ENCODE results near the gene IVL. TPM values are rescaled to one million over a fixed set of nuclear protein-coding genes. Genes with fewer than 3 reads are reported as not detected.

The IVL gene
- total RNA-seq, 1 experiment from 2014 or later = 1.1 TPM

DNA sequence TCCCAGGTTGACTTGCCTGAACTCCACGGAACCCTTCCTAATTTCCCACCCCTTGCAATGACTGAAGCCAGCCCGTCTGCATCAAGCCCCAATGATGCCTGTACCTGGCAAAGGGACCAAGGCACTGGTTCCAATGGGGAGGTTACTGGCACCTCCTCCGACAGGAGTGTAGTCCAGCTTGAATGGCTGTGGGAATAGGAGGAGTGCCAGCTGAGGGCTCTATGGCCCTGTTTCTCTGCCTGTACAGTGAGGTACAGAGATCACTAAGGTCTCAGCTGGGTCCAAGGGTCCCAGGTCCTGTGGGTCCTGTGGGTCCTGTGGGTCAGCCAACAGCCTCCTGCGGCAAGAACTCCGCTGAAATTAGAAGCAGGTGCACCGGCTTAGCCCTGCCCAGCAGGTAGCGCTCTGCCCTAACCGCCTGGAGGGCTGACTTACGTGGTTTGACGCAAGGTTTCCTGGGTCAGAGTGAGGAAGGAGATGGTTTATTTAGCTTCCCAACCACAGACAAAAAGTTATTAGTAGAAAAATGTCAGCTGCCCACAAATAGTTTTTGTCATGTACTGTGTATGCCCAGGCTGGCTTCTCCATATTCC, 52.2 kb downstream of the IVL start:
- no peak for DNase-seq
- H3K4me3 Mint-ChIP-seq (ENCODE audit: low read depth, unreplicated experiment) = no peak overlapping the region
- H3K27ac Mint-ChIP-seq (ENCODE audit: unreplicated experiment) = no peak overlapping the region
- TF ChIP-seq, protein P1, sequence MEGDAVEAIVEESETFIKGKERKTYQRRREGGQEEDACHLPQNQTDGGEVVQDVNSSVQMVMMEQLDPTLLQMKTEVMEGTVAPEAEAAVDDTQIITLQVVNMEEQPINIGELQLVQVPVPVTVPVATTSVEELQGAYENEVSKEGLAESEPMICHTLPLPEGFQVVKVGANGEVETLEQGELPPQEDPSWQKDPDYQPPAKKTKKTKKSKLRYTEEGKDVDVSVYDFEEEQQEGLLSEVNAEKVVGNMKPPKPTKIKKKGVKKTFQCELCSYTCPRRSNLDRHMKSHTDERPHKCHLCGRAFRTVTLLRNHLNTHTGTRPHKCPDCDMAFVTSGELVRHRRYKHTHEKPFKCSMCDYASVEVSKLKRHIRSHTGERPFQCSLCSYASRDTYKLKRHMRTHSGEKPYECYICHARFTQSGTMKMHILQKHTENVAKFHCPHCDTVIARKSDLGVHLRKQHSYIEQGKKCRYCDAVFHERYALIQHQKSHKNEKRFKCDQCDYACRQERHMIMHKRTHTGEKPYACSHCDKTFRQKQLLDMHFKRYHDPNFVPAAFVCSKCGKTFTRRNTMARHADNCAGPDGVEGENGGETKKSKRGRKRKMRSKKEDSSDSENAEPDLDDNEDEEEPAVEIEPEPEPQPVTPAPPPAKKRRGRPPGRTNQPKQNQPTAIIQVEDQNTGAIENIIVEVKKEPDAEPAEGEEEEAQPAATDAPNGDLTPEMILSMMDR (IDR thresholded peaks at IDR 0.05; ENCODE audit: unreplicated experiment) = no peak
- H3K36me3 Mint-ChIP-seq (ENCODE audit: insufficient read depth, unreplicated experiment) = no peaks in the 10 kb centered on the region
- intact Hi-C loops (cut with micrococcal nuclease; ENCODE audit: unreplicated experiment) = no loop called here
- H3K9me3 Mint-ChIP-seq (ENCODE audit: low read depth, unreplicated experiment) = peaks cover 4% of the 10 kb centered on the region
- BruUV-seq (replicated peaks) = no TSS peak
- no peaks in the 10 kb centered on the region for H3K4me1 Mint-ChIP-seq (ENCODE audit: low read depth, unreplicated experiment)
- CTCF ChIA-PET = interaction anchor here (0.5 to 1.7 kb wide), 4 partner anchors 10 to 286 kb away, joined by 3 to 8 read pairs (median 5); partner anchors contain the start of gene SPRR4
- H3K27me3 Mint-ChIP-seq (ENCODE audit: unreplicated experiment) = no peaks in the 10 kb centered on the region

Other genes with a start within 250 kb of the IVL start
- not detected in 2 replicates for gene LCE2D, start 245.2 kb upstream of the IVL start, total RNA-seq (2022)
- not detected in 2 replicates for gene LCE2C, start 233.3 kb upstream of the IVL start, total RNA-seq (2022)
- not detected in 2 replicates for gene LCE2B, start 222.4 kb upstream of the IVL start, total RNA-seq (2022)
- gene LCE2A, start 210.2 kb upstream of the IVL start, total RNA-seq (2022) = not detected in 2 replicates
- gene LCE4A, start 200.4 kb upstream of the IVL start, total RNA-seq (2022) = not detected in 2 replicates
- gene KPRP, start 150.5 kb upstream of the IVL start, total RNA-seq (2022) = not detected in 2 replicates
- gene LCE1F, start 133.4 kb upstream of the IVL start, total RNA-seq (2022) = not detected in 2 replicates
- gene LCE1E, start 122.3 kb upstream of the IVL start, total RNA-seq (2022) = not detected in 2 replicates
- not detected in 2 replicates for gene LCE1D, start 111.8 kb upstream of the IVL start, total RNA-seq (2022)
- not detected in 2 replicates for gene LCE1C, start 101.9 kb upstream of the IVL start, total RNA-seq (2022)
- gene LCE1B, start 96.6 kb upstream of the IVL start, total RNA-seq (2022) = not detected in 2 replicates
- not detected in 2 replicates for gene LCE1A, start 81.1 kb upstream of the IVL start, total RNA-seq (2022)
- gene LCE6A, start 65.7 kb upstream of the IVL start, total RNA-seq (2022) = not detected in 2 replicates
- gene LCE7A, start 48.5 kb upstream of the IVL start, total RNA-seq (2022) = not detected in 2 replicates
- not detected in 2 replicates for gene SMCP, start 30.2 kb upstream of the IVL start, total RNA-seq (2022)
- not detected in 2 replicates for gene SPRR5, start 38.7 kb downstream of the IVL start, total RNA-seq (2022)
- not detected in 2 replicates for gene SPRR4, start 62.1 kb downstream of the IVL start, total RNA-seq (2022)
- not detected in 2 replicates for gene SPRR1A, start 75.5 kb downstream of the IVL start, total RNA-seq (2022)
- 6.2 and 26.7 TPM in 2 replicates for gene SPRR3, start 93.2 kb downstream of the IVL start, total RNA-seq (2022)
- 3.1 TPM in 1 of 2 replicates, not detected in the other for gene SPRR1B, start 122.7 kb downstream of the IVL start, total RNA-seq (2022)
- gene SPRR2D, start 132.6 kb downstream of the IVL start, total RNA-seq (2022) = not detected in 2 replicates
- not detected in 2 replicates for gene SPRR2A, start 149.0 kb downstream of the IVL start, total RNA-seq (2022)
- not detected in 2 replicates for gene SPRR2B, start 163.1 kb downstream of the IVL start, total RNA-seq (2022)
- not detected in 2 replicates for gene SPRR2E, start 186.0 kb downstream of the IVL start, total RNA-seq (2022)
- gene SPRR2F, start 205.0 kb downstream of the IVL start, total RNA-seq (2022) = not detected in 2 replicates
- not detected in 2 replicates for gene SPRR2G, start 242.3 kb downstream of the IVL start, total RNA-seq (2022)

Measured in Calu3 (cell line).